GM18870 (cell line): ENCODE measurements around the gene GPC3.
"Not testable (repeated sequence)": the region's sequence is repeated elsewhere in the genome, so short reads cannot be mapped to it uniquely, and the experiment has no call there.

Experiments
- ATAC-seq: cut with Tn5 transposase; IDR thresholded peaks from one replicate; pipeline ENCODE4 v1.9.1; 2021; ENCODE audit warnings: moderate library complexity; ENCODE audit not compliant: unreplicated experiment

Gene GPC3

DNA sequence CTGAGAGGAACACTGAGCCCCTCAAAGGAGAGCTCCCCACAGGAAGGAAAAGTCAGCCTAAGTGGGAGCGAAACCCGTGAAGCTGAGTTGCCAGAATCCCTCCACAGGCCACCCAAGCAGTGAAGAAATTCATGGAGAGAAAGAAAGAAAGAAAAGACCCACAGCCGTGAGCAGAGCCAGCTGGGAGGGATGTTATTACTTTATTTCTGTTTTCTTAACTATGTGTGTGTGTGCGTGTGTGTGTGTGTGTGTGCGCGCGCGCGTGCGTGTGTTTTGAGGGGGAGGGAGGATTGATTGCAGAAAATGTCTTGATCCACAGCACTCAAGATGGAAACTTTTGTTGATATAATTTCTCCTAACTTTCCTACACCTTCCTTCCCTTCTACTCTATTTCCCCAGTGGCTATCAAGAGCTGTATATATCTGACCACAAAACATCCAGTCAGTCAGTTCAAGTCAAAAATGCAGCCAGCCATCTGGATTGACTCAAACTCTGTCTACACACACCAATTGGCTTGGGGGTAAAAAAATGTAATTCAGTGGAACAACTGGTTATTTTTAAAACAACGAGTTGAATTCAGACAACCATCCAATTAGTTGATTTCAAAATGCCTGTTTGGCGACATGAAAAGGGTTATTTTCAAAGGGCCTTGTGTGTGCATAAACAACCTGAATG is 13.8 kb upstream of the GPC3 start:
- no peak for ATAC-seq

DNA sequence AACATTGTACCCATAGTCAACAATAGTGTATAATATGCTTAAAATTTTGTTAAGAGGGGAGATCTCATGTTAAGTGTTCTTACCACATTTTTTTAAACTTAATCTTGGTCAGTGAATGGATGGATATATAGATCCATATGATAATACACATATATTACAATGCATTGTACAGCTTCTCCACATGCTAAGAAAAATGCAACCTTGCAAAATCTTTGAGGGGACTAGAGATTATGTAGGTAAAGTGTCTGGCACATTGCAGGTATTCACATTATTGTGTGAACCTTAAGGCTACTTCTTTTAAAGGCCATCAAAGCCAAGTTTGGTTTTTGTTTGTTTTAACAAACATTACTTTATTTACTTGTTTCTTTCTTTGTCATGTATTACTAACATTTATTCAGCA is 10.4 kb upstream of the GPC3 start:
- ATAC-seq = no peak

GRCh38 chrX:133994576-133994975 is 9.2 kb upstream of the GPC3 start:
- no peak for ATAC-seq

GRCh38 chrX:133992882-133993281 is 7.5 kb upstream of the GPC3 start:
- ATAC-seq = no peak

DNA sequence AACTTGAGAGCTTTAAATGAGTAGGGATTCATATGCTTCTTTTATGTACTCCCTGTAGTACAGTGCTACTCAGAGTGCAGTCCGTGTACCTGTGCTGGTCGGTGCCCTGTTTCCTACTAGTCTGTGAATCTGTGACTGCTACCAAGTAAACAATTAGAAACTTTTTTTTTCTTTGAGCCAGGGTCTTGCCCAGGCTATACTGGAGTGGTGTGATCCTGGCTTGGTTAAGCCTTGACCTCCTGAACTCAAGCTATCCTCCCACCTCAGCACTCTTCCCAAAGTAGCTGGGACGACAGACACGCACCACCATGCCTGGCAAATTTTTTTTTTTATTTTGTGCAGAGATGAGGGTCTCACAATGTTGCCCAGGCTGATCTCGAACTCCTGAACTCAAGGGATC is 6.4 kb upstream of the GPC3 start:
- ATAC-seq = no peak

DNA sequence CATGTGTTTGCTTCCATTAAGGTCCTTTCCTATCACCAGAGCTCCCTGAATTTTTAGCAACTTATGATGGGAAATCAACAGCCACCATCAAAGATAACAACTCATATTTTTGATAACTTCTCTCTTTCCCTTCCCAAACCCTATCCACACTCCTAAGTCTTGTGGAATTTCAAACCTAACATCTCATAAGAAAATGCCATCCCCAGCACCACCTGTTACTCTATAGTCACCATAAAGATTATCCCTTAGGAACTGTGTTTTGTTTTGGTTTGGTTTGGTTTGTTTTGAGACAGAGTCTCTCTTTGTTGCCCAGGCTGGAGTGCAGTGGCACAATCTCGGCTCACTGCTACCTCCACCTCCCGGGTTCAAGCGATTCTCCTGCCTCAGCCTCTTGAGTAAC is 5.7 kb upstream of the GPC3 start:
- ATAC-seq = not testable (repeated sequence)

- no peak for ATAC-seq
These were observed 4.6 kb upstream of the GPC3 start for GRCh38 chrX:133989993-133990392.

DNA sequence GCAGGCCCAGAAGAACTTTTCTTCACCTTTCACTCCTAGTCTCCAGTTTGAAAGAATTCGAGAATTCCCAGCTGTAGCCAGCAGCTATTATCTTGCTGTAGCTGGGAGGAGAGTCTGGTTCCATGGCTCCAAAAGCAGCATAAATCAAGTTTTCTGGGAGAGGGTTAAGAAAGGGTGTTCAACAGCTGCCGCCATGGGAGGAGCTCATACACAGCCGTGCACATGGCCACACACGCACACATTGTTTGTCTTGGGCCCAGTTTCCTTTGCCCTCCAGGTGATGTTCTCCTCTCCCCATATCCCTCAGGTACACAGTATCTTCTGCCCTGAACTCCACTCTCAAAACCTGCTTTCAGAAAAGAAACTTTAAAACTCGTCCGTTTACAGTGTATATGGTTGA is 4.1 kb upstream of the GPC3 start:
- ATAC-seq = no peak

DNA sequence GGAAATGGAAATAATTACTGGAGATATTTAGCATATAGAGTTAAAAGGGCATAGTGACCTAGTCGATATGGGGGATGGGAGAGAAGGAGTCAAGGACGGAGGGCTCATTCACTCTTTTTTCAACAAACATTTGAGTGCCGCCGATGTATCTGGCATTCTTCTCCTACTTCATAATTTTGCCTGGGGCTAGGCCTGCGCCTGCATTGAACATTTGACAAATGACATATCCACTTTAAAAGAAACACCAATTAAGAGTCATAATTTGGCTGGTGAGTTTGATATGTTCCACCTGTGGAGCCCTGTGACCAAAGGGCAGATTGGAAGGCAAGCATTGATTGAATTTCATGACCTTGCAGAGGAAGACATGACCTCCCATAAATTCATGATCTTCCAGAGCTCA is 2.6 kb upstream of the GPC3 start:
- no peak for ATAC-seq

DNA sequence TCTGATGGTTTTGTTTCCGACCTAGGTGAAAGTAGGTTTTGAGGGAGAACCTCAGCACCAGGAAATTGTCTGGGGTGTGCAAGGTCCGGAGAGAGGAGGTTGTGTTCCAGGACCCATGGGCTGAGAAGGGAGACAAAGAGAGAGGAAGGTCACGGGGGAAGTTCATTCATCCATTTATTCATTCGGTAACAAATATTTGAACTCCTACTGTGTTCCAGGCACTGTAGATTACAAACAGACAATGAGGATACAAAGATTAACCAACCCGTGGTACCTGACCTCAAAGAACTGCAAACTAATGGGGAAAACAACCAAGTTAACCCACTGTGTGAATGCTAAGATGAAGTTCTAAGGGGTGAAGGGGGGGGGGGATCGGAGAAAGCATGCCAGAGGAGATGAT is 1.8 kb upstream of the GPC3 start:
- no peak for ATAC-seq

DNA sequence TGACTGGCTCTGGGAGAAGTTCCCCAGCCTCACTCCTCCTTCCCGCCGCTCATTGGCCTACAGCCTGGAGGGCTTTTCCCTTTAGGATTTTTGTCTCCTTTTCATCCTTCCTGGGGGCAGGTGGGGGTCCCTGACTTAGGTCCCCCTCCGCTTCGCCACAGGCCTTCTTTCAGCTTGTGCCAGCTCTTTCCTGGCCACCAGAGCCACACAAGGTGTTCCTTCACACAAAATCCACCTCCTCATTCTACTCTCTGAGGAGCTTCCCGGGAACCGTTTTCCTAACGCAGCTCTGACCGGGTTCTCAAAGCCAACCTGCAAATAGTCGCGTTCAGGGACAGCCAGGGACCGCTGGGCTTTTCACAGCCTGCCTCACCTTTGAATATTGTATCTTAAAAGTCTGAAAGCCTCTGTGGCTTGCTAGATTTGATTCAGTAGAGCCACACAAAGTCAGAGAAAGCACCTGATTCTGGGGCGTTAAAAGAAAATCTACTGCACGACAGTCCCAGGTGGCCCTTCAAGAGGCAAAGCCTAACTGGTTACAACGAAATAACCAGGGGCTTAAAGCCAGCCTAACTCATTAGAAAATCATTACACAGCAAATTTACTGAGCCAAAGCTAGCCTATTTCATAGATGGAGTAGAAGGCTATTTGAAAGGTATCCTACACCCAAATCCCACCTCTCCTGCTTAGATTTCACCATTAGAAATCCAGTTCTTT is 731 bp upstream of the GPC3 start:
- no peak for ATAC-seq

DNA sequence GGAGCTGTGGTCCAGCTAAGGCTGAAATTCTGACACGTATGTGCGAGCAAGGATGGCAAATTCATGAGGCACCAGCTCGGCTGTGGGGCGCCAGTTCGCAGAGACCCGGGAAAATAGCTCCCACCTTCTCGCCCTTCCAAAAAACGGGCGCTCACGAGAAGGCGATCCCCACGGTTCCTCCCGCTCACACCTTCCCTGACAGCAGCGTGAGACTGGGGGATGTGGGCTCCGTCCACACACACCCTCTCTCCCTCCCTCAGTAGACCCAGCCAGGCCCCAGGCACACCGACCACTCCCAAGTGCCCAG is 584 bp downstream of the GPC3 start:
- ATAC-seq = no peak

DNA sequence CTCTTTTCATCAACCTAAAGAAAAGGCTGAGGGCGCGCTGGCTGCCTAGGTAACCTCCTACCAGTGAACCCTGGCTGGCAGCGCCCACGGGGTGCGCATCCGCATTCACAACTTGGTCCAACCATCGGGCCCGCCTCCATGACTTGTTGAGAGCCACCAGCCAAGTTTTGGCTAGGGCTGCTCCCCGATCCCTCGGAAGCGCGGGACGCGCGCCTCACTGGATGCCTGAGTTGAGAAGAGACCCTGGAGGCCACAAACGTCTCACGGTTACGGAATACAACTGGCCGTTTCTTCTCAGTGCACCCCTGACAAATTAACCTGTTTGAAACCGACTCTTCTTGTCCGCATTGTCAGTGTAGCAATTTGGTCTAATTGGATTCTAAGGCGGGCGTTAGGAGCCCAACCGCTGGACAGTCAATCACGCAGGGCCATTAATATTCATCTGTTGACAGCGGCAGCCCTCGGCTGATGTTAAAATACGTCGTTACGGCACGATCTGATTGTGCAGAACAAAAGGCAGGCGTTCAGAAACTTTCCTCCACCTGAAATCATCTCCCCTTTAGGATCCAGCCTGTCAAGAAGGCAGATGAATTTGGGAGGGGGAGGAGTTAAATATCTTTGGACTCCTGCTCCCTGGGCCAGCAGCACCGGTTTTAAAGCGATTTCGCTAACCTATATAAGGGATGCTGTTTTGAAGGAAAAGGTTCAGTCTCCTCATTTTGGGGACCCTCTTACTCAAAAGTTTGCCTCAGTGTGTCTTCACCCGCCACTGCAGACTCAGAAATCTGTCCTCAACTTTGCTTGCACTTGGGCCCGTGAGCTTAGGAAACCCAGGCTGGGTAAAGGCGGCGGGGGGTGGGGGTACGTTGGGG is 1.2 kb downstream of the GPC3 start:
- no peak for ATAC-seq

- ATAC-seq = no peak
These were observed 2.0 kb downstream of the GPC3 start for GRCh38 chrX:133983256-133983973.

DNA sequence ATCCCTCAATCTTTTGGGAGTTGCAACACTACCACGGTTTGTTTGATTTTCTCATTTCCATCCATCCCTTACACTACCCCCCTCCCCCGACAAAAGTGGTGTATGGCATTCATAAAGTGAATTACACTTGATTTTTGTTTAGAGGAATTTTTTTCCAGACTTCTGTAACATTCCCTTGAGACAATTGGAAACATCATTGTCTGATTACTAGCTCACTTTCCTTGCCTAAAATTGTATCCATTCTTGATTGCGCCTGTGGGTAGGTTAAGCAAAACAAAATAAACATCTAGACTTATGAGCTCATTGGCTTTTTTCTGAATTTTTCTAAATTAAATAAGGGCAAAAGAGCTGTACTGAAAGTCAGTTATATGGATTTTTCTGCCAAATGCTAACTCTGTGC is 3.5 kb downstream of the GPC3 start:
- ATAC-seq = no peak

DNA sequence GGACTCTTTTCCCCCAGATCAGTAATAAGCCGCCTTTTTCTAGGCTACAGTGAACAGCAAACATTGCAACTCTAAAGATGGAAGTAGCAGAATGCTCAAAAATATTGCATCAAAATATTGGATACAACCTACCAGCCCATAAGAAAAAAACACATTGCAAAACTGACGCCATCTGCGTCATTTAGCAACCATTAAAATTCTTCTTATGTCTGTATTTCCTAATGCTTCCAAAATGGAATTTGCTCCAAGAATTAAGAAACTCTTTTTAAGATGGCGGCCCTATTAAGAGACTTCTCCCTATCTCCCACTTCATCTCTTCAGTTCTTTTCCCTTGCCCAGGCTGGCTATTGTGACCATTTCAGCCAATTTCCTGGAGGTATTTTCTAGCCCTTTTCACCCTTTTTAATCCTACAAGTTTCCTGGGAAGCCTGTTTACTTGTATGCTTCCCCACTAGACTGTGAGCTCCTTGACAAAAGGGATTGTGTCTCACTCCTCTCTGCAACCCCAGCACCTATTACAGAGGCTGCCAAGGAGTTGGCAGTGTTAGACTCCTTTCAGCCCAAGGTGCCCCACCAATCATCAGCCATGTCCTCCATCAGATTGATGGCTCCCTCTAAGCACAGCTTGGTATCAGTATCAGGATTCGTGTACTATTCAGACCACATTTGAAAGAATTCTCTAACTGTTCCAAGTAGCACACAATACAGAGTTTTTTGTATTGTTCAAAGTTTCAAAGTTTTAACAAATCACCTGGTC is 4.4 kb downstream of the GPC3 start:
- no peak for ATAC-seq

GRCh38 chrX:133980406-133980805 is 5.0 kb downstream of the GPC3 start:
- ATAC-seq = no peak

DNA sequence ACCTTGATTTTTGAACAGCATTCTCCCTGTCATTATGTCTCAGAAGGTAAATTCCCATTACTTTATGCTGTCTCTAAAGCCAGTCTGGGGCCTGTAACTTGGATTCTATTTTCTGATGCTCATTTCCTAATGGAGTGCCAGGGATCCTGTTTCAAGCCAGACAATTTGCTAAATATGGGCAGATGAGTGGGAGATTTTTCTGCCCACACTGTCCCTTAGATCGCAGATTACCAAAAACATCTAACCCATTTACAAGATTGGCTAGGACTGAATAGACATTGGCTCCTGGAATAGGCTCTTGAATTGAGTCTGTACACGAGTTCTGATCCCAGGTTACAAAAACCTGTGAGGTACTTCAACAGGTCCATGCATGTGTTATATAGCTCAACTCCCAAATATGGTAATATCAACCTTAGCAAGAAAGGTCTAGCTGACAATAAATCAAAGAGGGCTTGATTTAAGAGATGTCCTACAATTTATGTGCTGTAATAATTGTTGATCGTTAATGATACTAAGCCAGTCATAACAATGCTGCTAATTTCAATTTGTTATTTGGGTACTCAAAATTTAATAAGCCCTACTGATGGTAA is 5.7 kb downstream of the GPC3 start:
- ATAC-seq = no peak

- no peak for ATAC-seq
These were observed 11.7 kb downstream of the GPC3 start for GRCh38 chrX:133973704-133974103.

GRCh38 chrX:133972916-133973315 is 12.5 kb downstream of the GPC3 start:
- ATAC-seq = no peak
